MM.1S (cell line): Measurements from ENCODE around the gene RBMY1J.
"Not testable (repeated sequence)": the region's sequence is repeated elsewhere in the genome, so short reads cannot be mapped to it uniquely, and the experiment has no call there.

Experiments
- CTCF ChIP-seq: fragments of 300-600 bp; sonication (generic); IDR thresholded peaks from 2 replicates; pipeline ENCODE4 v1.5.1; 2016; ENCODE audit warnings: antibody characterized with exemption, low read length, mixed read lengths
- EZH2phosphoT487 ChIP-seq: fragments of 300-600 bp; sonication (generic); IDR thresholded peaks from 2 replicates; pipeline ENCODE4 v1.6.1; 2018; ENCODE audit warnings: antibody characterized with exemption, low read length

- not testable (repeated sequence) for TF ChIP-seq CTCF, EZH2phosphoT487
These were observed 52.3 kb downstream of the RBMY1J start for GRCh38 chrY:22455522-22455921.
